Activated naive CD4-positive, alpha-beta T cell treated with anti-CD3 and anti-CD28 coated beads, Interleukin-2, amount 50 U/mL, for 72 hours (primary cell): ENCODE measurements around the gene ERO1A. TPM values are rescaled to one million over a fixed set of nuclear protein-coding genes. Genes with fewer than 3 reads are reported as not detected.
"Not testable (repeated sequence)": the region's sequence is repeated elsewhere in the genome, so short reads cannot be mapped to it uniquely, and the experiment has no call there.

Source experiments
- ATAC-seq, 2 donors: fragments of 150-1000 bp; cut with Tn5 transposase; 2 replicates each; pipeline ENCODE4 v1.10.0; 2021; ENCODE audit warnings: mild to moderate bottlenecking in 2 of 2, moderate library complexity in 2 of 2
- DNase-seq, 2 donors: peaks; one replicate each; pipeline ENCODE4 v3.0.0; 2021 to 2022; ENCODE audit warnings: low spot score in 2 of 2
- H3K27ac Mint-ChIP-seq, 2 donors: one replicate each; pipeline ENCODE4 v1.8.0; 2022; ENCODE audit warnings: mild to moderate bottlenecking in 2 of 2, mixed read lengths in 2 of 2
- H3K36me3 Mint-ChIP-seq, 2 donors: one replicate each; pipeline ENCODE4 v1.8.0; 2022; ENCODE audit warnings: mixed read lengths in 2 of 2
- H3K9me3 Mint-ChIP-seq, 2 donors: one replicate each; pipeline ENCODE4 v1.8.0; 2022; ENCODE audit warnings: mixed read lengths in 2 of 2
- total RNA-seq, 2 donors: library from RNA; stranded (reverse); gene quantifications; one replicate each; pipeline ENCODE4 v1.2.3, GENCODE V29; 2022

ERO1A gene
- 100 to 1,000 TPM in 1 of 2 donors, 10 to 100 TPM in 1; 95.7 to 205 TPM for total RNA-seq

- H3K27ac Mint-ChIP-seq: peak within 1 kb of the TSS; percentile 90 to 98
- no peaks in the 10 kb centered on the region for H3K9me3 Mint-ChIP-seq
Measured at GRCh38 chr14:52695481-52696091, at the start of gene ERO1A. Gene ERO1A, minus strand, starts transcription at chr14:52695558. Its CDS starts 77 bp downstream, at chr14:52695481.

DNA sequence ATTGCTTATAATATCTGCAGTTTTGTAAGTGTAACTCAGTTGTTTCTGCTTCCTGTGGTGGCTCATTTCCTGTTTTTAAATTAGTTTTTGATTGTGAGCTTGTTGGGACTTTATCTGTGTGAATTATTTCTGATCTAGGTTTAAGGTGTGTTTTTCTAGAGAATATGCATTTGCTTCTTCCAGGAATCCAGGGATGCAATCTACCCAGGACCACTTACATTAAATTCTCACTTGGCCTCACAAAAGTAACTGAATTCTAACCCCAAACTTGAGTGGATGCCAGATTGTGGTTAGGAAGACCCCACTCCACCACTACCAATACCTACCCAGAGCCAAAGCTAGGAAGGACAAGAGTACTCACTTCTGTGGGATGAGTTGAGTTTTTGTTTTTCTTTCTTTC lies 46.5 kb upstream of the ERO1A start:
- no peak for DNase-seq
- Mint-ChIP-seq H3K36me3 (peaks cover 5 to 18% of the 10 kb centered on the region in 2 donors), H3K27ac (peak overlapping the region; percentile 82 to 95), H3K9me3 (no peaks in the 10 kb centered on the region)
- ATAC-seq: peak; percentile 24 to 58

More at GRCh38 chr14:52695481-52696091, at the start of gene ERO1A:
- ATAC-seq (peak; percentile 86), DNase-seq (peak; percentile 74 to 78)
- peaks cover 9 to 38% of the 10 kb centered on the region in 2 donors for H3K36me3 Mint-ChIP-seq

DNA sequence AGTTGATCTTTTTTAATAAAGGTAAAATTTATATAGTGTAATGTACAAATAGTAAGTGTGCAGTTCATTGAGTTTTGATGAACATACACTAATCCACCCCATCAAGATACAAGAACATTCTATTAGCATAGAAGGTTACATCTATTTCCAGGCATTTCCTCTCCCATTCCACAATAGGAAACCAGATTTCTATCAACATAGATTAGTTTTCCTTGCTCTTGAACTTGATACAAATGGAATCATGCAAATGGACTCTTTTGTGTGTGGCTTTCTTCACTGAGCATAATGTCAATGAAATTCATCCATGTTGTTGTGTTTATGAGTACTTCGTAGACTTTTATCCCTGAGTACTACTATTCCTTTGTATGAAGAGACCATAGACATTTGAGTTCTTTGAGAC lies 45.4 kb upstream of the ERO1A start:
- no peaks in the 10 kb centered on the region for H3K9me3 Mint-ChIP-seq
- H3K27ac Mint-ChIP-seq: no peak overlapping the region
- H3K36me3 Mint-ChIP-seq: peaks cover 6 to 13% of the 10 kb centered on the region in 2 donors
- ATAC-seq (no peak), DNase-seq (no peak)

DNA sequence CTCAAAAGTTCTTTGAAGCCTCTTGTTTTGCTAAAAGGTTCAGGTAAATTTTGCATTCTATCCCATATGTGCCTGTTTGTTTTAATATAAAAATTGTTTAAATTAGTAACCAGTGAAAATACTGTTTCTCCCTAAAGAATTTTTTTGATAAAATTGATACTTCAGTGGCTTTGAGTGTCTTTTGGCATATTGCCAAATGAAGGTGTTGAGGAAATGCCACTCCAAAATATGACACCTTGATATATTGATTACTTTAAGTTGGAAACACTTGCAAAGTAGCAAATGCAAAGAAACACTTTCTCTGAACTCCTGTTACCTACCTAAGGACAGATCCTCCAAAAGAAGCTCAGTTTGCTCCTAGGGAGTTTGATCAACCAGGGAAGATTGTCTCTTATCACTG lies 43.1 kb upstream of the ERO1A start:
- ATAC-seq: no peak
- Mint-ChIP-seq H3K9me3 (no peaks in the 10 kb centered on the region), H3K27ac (no peak overlapping the region)

GRCh38 chr14:52735921-52736489 lies 40.6 kb upstream of the ERO1A start:
- peaks cover 23 to 34% of the 10 kb centered on the region in 2 donors for H3K36me3 Mint-ChIP-seq
- H3K9me3 Mint-ChIP-seq: no peaks in the 10 kb centered on the region
- H3K27ac Mint-ChIP-seq: peak overlapping the region in 1 of 2 donors; percentile 10
- DNase-seq (no peak), ATAC-seq (no peak)

More for the DNA sequence above, 43.1 kb upstream of the ERO1A start:
- DNase-seq: no peak
- H3K36me3 Mint-ChIP-seq: peaks cover 16 to 24% of the 10 kb centered on the region in 2 donors

DNA sequence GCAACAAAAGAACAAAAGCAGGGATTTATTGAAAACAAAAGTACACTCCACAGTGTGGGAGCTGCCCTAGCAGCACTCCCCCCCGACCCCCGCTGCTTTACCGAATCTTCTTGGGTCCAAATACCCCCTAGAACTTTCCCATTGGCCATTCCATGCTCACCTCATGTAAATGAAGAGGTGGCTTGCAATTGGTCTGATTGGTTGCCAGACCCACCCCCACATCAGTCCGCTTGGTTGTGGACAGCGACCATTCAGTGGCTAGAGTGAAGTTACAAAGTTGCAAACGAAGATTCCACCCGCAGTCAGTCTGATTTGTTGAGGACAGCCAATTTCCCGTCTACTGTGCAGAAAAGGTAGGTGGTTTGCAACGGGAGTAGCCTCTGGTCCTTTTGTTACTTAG lies 38.5 kb upstream of the ERO1A start:
- Mint-ChIP-seq H3K9me3 (no peaks in the 10 kb centered on the region), H3K36me3 (peaks cover 31 to 42% of the 10 kb centered on the region in 2 donors), H3K27ac (no peak overlapping the region)
- ATAC-seq: no peak
- DNase-seq: no peak

DNA sequence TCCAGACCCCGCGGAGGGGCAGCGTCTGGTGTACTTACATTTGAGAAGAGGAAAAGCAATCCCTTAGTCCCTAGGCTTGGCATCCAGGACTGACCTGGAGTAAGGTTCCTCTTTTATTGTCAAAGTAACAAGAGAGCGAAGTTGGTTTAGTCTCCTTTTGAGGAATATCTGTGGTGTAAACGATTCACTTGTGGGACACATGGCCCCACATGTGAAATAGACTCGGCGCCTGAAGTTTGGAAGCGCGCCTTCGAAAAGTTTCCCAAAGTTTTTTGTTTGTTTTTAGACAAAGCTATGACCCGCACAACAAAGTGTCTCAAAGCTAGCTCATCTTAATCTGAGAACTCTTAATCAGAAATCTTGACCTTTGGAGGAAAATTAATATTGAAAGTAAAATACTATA lies 35.4 kb upstream of the ERO1A start:
- no peaks in the 10 kb centered on the region for H3K9me3 Mint-ChIP-seq
- DNase-seq (no peak), ATAC-seq (no peak)
- peaks cover 26 to 34% of the 10 kb centered on the region in 2 donors for H3K36me3 Mint-ChIP-seq
- peak overlapping the region; percentile 95 to 96 for H3K27ac Mint-ChIP-seq

- peak; percentile 96 to 97 for DNase-seq
Measured at GRCh38 chr14:52729925-52730708, 34.8 kb upstream of the ERO1A start, which contains the start of gene STYX. Gene STYX, plus strand, starts transcription at chr14:52730166. Its CDS starts 309 bp downstream, at chr14:52730475.

GRCh38 chr14:52729585-52729924 lies 34.2 kb upstream of the ERO1A start:
- no peak for ATAC-seq
- H3K36me3 Mint-ChIP-seq: peaks cover 26 to 39% of the 10 kb centered on the region in 2 donors
- no peak for DNase-seq
- peak overlapping the region; percentile 45 to 96 for H3K27ac Mint-ChIP-seq
- no peaks in the 10 kb centered on the region for H3K9me3 Mint-ChIP-seq

More at GRCh38 chr14:52729925-52730708, 34.8 kb upstream of the ERO1A start, which contains the start of gene STYX:
- H3K9me3 Mint-ChIP-seq: no peaks in the 10 kb centered on the region
- H3K27ac Mint-ChIP-seq: peak within 1 kb of the TSS; percentile 95 to 96
- peaks cover 26 to 39% of the 10 kb centered on the region in 2 donors for H3K36me3 Mint-ChIP-seq
- ATAC-seq: peak; percentile 95 to 96

- DNase-seq, ATAC-seq, H3K9me3 Mint-ChIP-seq: not testable (repeated sequence)
- H3K27ac Mint-ChIP-seq: peak overlapping the region in 1 of 2 donors; percentile 72
- peaks cover 23 to 36% of the 10 kb centered on the region in 2 donors for H3K36me3 Mint-ChIP-seq
Measured at GRCh38 chr14:52729035-52729434, 33.7 kb upstream of the ERO1A start.

DNA sequence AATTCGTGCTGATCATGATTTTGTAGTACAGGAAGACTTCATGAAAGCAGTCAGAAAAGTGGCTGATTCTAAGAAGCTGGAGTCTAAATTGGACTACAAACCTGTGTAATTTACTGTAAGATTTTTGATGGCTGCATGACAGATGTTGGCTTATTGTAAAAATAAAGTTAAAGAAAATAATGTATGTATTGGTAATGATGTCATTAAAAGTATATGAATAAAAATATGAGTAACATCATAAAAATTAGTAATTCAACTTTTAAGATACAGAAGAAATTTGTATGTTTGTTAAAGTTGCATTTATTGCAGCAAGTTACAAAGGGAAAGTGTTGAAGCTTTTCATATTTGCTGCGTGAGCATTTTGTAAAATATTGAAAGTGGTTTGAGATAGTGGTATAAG lies 32.2 kb upstream of the ERO1A start:
- not testable (repeated sequence) for DNase-seq, ATAC-seq

DNA sequence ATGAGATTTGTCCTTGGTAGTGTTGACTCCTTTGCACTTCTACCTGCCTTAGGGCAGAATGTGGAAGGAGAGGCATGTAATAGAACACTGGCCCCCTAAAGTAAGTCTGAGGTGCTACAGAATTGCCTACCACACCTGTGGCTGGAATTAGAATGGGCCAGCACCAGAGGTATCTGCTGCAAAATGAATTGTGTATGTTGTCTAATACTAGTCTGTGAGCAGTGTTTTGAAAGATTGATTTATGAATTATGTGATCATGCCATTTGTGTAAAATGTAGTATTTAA lies 28.9 kb upstream of the ERO1A start:
- Mint-ChIP-seq H3K27ac (no peak overlapping the region), H3K36me3 (peaks cover 16 to 37% of the 10 kb centered on the region in 2 donors), H3K9me3 (no peaks in the 10 kb centered on the region)
- ATAC-seq: no peak
- no peak for DNase-seq

More for the DNA sequence above, 32.2 kb upstream of the ERO1A start:
- H3K27ac Mint-ChIP-seq, H3K9me3 Mint-ChIP-seq: not testable (repeated sequence)
- peaks cover 14 to 33% of the 10 kb centered on the region in 2 donors for H3K36me3 Mint-ChIP-seq

DNA sequence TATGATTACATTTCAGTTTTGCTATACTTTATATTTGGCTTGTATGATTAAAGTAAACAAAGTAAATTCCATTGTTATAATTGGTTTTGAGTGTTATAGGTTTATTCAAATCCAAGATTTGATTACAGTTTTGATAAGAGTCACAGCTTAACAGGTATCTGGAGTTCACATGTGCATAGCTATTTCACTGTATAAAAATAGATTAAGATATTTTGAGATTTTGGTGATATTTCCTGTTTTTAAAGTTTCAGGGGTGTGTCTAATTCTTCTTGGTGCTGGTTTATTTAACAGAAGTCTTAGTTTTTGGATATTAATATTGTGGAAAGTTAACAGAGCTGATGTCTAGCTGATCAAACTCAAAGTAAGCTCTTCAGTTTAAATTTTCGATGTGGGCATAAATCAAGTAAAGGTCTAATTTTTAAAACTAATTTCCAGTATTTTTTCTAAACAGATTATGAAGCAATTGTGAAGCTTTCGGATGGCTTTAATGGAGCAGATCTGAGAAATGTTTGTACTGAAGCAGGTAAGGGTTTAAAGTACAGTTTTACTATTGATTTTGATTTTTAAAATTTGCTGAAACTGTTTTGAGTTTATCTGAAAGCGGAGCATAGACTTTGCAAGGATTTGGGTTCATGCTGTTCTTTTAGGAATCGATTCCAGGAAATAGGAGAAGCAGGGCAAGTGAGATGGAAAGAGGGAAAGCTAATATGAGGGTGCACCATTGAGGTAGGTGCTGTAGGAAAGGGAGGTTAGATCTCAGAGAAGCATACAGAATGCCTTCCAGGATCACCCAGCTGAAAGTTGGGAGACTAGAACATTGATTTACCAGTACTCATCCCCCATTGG lies 28.4 kb upstream of the ERO1A start:
- Mint-ChIP-seq H3K27ac (peak overlapping the region in 1 of 2 donors; percentile 88), H3K36me3 (peaks cover 16 to 40% of the 10 kb centered on the region in 2 donors), H3K9me3 (no peaks in the 10 kb centered on the region)
- DNase-seq (no peak), ATAC-seq (no peak)

- peaks cover under 1 to 42% of the 10 kb centered on the region in 2 donors for H3K36me3 Mint-ChIP-seq
- no peak for ATAC-seq
Measured at GRCh38 chr14:52716155-52716554, 20.8 kb upstream of the ERO1A start.

DNA sequence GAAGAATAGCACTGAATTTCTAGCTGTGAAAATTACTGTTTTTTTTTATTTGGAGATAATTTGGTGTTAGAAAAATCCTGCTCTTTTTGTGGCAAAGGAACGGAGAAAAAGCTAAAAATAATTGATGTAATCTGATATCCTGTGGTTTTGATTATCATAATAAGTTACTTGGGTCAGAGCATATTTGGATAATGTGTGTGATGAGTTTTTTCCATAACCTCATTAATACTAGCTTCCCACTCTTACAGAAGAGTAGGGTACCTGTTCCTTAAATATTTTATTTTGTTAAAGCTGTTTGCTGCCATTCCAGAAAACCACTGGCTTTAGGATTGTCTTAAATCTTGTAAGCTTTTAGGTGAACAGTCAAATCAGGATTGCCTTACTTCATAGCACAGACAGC lies 16.3 kb upstream of the ERO1A start:
- no peak for DNase-seq
- ATAC-seq: no peak
- no peaks in the 10 kb centered on the region for H3K9me3 Mint-ChIP-seq
- peaks cover 15 to 73% of the 10 kb centered on the region in 2 donors for H3K36me3 Mint-ChIP-seq
- H3K27ac Mint-ChIP-seq: no peak overlapping the region

More at GRCh38 chr14:52716155-52716554, 20.8 kb upstream of the ERO1A start:
- H3K27ac Mint-ChIP-seq: no peak overlapping the region
- H3K9me3 Mint-ChIP-seq: no peaks in the 10 kb centered on the region
- no peak for DNase-seq
